A549 (cell line): ENCODE results near the gene PPP1R3C. TPM values are rescaled to one million over a fixed set of nuclear protein-coding genes. Genes with fewer than 3 reads are reported as not detected.

Source experiments
- ATOH8 ChIP-seq: fragments of 250-450 bp; sonication (Bioruptor Pico); IDR thresholded peaks from 2 replicates; pipeline ENCODE4 v1.5.0; 2020; ENCODE audit warnings: low read depth, mild to moderate bottlenecking, moderate library complexity
- BCL3 ChIP-seq: fragments of >200 bp; sonication (Bioruptor Twin); formaldehyde crosslinking; IDR thresholded peaks from 3 replicates; pipeline ENCODE4 v1.6.1; 2016
- CBX8 ChIP-seq: fragments of 200-600 bp; sonication (generic); IDR thresholded peaks from 2 replicates; pipeline ENCODE4 v1.6.1; 2016
- CEBPB ChIP-seq, 2 experiments: fragments of >200 bp in 1 of 2; sonication (Bioruptor Twin) in 1 of 2; formaldehyde crosslinking in 1 of 2; IDR thresholded peaks; 2 replicates each; pipeline ENCODE4 v1.6.1; 2012 to 2016
- CHD4 ChIP-seq: fragments of 200-600 bp; sonication (generic); IDR thresholded peaks from 2 replicates; pipeline ENCODE4 v1.6.1; 2016; ENCODE audit warnings: antibody characterized with exemption, mild to moderate bottlenecking, borderline replicate concordance
- EHF ChIP-seq: fragments of 250-450 bp; sonication (Bioruptor Pico); IDR thresholded peaks from 2 replicates; pipeline ENCODE4 v1.5.0; 2020; ENCODE audit warnings: mild to moderate bottlenecking
- EP300 ChIP-seq, 2 experiments: fragments of >200 bp; sonication (Bioruptor Twin); formaldehyde crosslinking; IDR thresholded peaks; 2 replicates in 1 of 2; 3 replicates in 1 of 2; pipeline ENCODE4 v1.6.1; 2016 to 2017
- ESRRA ChIP-seq: fragments of 150-350 bp; IDR thresholded peaks from 2 replicates; pipeline ENCODE4 v1.6.1; 2014; ENCODE audit warnings: mild to moderate bottlenecking, low read length, borderline replicate concordance
- FOSB ChIP-seq: fragments of 250-450 bp; sonication (Bioruptor Pico); IDR thresholded peaks from 2 replicates; pipeline ENCODE4 v1.5.0; 2020; ENCODE audit warnings: mild to moderate bottlenecking, moderate library complexity
- GATA3 ChIP-seq: IDR thresholded peaks from 2 replicates; pipeline ENCODE4 v1.6.1; 2012; ENCODE audit warnings: borderline replicate concordance
- HDAC2 ChIP-seq: fragments of 200-600 bp; sonication (generic); IDR thresholded peaks from 2 replicates; pipeline ENCODE4 v1.6.1; 2016
- HES2 ChIP-seq: fragments of >200 bp; sonication (Bioruptor Twin); formaldehyde crosslinking; IDR thresholded peaks from 2 replicates; pipeline ENCODE4 v1.6.1; 2016
- HEYL ChIP-seq: fragments of 250-450 bp; sonication (Bioruptor Pico); IDR thresholded peaks from 2 replicates; pipeline ENCODE4 v1.8.0; 2021; ENCODE audit warnings: mild to moderate bottlenecking, moderate library complexity
- HOXA7 ChIP-seq: fragments of 250-450 bp; sonication (Bioruptor Pico); IDR thresholded peaks from 2 replicates; pipeline ENCODE4 v1.5.0; 2020; ENCODE audit warnings: mild to moderate bottlenecking, moderate library complexity
- HOXB13 ChIP-seq: fragments of 250-450 bp; sonication (Bioruptor Pico); IDR thresholded peaks from 2 replicates; pipeline ENCODE4 v1.5.0; 2020; ENCODE audit warnings: low read depth, mild to moderate bottlenecking, moderate library complexity
- KDM1A ChIP-seq: fragments of 200-600 bp; sonication (generic); IDR thresholded peaks from 2 replicates; pipeline ENCODE4 v1.6.1; 2016; ENCODE audit warnings: low read depth, mild to moderate bottlenecking
- KDM5A ChIP-seq: fragments of 200-600 bp; sonication (generic); IDR thresholded peaks from 2 replicates; pipeline ENCODE4 v1.6.1; 2016; ENCODE audit warnings: antibody characterized with exemption, mild to moderate bottlenecking
- MAX ChIP-seq: IDR thresholded peaks from 2 replicates; pipeline ENCODE4 v1.6.1; 2012
- NFE2L2 ChIP-seq: fragments of 150-350 bp; conservative IDR thresholded peaks from 2 replicates; pipeline ENCODE4 v1.6.1; 2014; ENCODE audit warnings: low read length
- NPAS2 ChIP-seq: fragments of 250-450 bp; sonication (Bioruptor Pico); IDR thresholded peaks from 2 replicates; pipeline ENCODE4 v1.8.0; 2022; ENCODE audit warnings: mild to moderate bottlenecking, moderate library complexity, borderline replicate concordance
- PHF8 ChIP-seq: fragments of 200-600 bp; sonication (generic); IDR thresholded peaks from 2 replicates; pipeline ENCODE4 v1.6.1; 2016; ENCODE audit warnings: low read depth, mild to moderate bottlenecking, antibody characterized with exemption, moderate library complexity, borderline replicate concordance
- POLR2AphosphoS2 ChIP-seq: conservative IDR thresholded peaks from 2 replicates; pipeline ENCODE4 v1.6.1; 2012; ENCODE audit warnings: low read length, improper control_type of control experiment, inconsistent platforms
- RCOR1 ChIP-seq: fragments of 150-350 bp; IDR thresholded peaks from 2 replicates; pipeline ENCODE4 v1.6.1; 2014; ENCODE audit warnings: antibody characterized with exemption, low read length, low read depth
- RFX5 ChIP-seq: fragments of 450-650 bp; IDR thresholded peaks from 2 replicates; pipeline ENCODE4 v1.7.1; 2014; ENCODE audit warnings: antibody characterized with exemption, mild to moderate bottlenecking, moderate library complexity
- RNF2 ChIP-seq: fragments of 200-600 bp; sonication (generic); IDR thresholded peaks from 2 replicates; pipeline ENCODE4 v1.6.1; 2016; ENCODE audit warnings: low read depth, mild to moderate bottlenecking, antibody characterized with exemption, moderate library complexity, borderline replicate concordance
- SREBF2 ChIP-seq: fragments of 450-650 bp; IDR thresholded peaks from 2 replicates; pipeline ENCODE4 v1.6.1; 2014; ENCODE audit warnings: mild to moderate bottlenecking, moderate library complexity
- TP53 ChIP-seq: fragments of 250-450 bp; sonication (Bioruptor Pico); IDR thresholded peaks from 2 replicates; pipeline ENCODE4 v1.5.0; 2021; ENCODE audit warnings: mild to moderate bottlenecking, moderate library complexity
- ZC3H11A ChIP-seq: fragments of 450-650 bp; IDR thresholded peaks from 2 replicates; pipeline ENCODE4 v1.6.1; 2014; ENCODE audit warnings: antibody characterized with exemption, mild to moderate bottlenecking
- ZFP36 ChIP-seq: fragments of 450-650 bp; IDR thresholded peaks from 2 replicates; pipeline ENCODE4 v1.6.1; 2014; ENCODE audit warnings: borderline replicate concordance; ENCODE audit not compliant: partially characterized antibody
- ZNF302 ChIP-seq: fragments of 250-450 bp; sonication (Bioruptor Pico); IDR thresholded peaks from 2 replicates; pipeline ENCODE4 v1.9.0; 2021; ENCODE audit warnings: inconsistent platforms, mild to moderate bottlenecking, moderate library complexity
- polyA plus RNA-seq, 4 experiments: library from polyadenylated mRNA; depleted of rRNA in 3 of 4; stranded (reverse); fragments of >200 nt; fragmentation: RNase III in 1 of 4; extraction: RNeasy Plus Mini Kit Qiagen cat#74134 plus additional on column Dnase treatment in 1 of 4; gene quantifications; 2 replicates in 3 of 4; 3 replicates in 1 of 4; pipeline ENCODE4 v1.2.3, GENCODE V29; 2011 to 2017
- TF ChIP-seq, protein P1 (sequence below): fragments of >200 bp; sonication (Bioruptor Twin); formaldehyde crosslinking; IDR thresholded peaks from 3 replicates; pipeline ENCODE4 v1.5.1; 2016
- TF ChIP-seq, protein P2 (sequence below): fragments of 200-600 bp; sonication (generic); IDR thresholded peaks from 2 replicates; pipeline ENCODE4 v1.6.1; 2016; ENCODE audit warnings: antibody characterized with exemption, mild to moderate bottlenecking, moderate library complexity
- TF ChIP-seq, protein P3 (sequence below): IDR thresholded peaks from 2 replicates; pipeline ENCODE4 v1.6.1; 2012

PPP1R3C gene
- polyA plus RNA-seq, 2 of the 4 experiments (the other 2 are of a cell fraction), result 10.5 to 20.0 TPM

GRCh38 chr10:91590142-91590903, 42.5 kb downstream of the PPP1R3C start (continued):
- TF ChIP-seq, protein P1, sequence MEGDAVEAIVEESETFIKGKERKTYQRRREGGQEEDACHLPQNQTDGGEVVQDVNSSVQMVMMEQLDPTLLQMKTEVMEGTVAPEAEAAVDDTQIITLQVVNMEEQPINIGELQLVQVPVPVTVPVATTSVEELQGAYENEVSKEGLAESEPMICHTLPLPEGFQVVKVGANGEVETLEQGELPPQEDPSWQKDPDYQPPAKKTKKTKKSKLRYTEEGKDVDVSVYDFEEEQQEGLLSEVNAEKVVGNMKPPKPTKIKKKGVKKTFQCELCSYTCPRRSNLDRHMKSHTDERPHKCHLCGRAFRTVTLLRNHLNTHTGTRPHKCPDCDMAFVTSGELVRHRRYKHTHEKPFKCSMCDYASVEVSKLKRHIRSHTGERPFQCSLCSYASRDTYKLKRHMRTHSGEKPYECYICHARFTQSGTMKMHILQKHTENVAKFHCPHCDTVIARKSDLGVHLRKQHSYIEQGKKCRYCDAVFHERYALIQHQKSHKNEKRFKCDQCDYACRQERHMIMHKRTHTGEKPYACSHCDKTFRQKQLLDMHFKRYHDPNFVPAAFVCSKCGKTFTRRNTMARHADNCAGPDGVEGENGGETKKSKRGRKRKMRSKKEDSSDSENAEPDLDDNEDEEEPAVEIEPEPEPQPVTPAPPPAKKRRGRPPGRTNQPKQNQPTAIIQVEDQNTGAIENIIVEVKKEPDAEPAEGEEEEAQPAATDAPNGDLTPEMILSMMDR, result no peak
- TF ChIP-seq FOSB (CRISPR knock-in tag), result 0 out of 2 replicates have a peak, but pooled peaks have one; percentile 54
- TF ChIP-seq HEYL (CRISPR knock-in tag), result no peak
- no peak for TF ChIP-seq ZC3H11A
- peak; percentile 2 to 76; a peak in 2 of 4 replicates for TF ChIP-seq CEBPB (IDR thresholded peaks at IDR 0.05)
- peak; percentile 85; the same call in 1 of the 3 replicates for TF ChIP-seq BCL3
- no peak for TF ChIP-seq CHD4
- no peak for TF ChIP-seq HDAC2
- no peak for TF ChIP-seq NPAS2 (CRISPR knock-in tag)
- TF ChIP-seq, protein P2, sequence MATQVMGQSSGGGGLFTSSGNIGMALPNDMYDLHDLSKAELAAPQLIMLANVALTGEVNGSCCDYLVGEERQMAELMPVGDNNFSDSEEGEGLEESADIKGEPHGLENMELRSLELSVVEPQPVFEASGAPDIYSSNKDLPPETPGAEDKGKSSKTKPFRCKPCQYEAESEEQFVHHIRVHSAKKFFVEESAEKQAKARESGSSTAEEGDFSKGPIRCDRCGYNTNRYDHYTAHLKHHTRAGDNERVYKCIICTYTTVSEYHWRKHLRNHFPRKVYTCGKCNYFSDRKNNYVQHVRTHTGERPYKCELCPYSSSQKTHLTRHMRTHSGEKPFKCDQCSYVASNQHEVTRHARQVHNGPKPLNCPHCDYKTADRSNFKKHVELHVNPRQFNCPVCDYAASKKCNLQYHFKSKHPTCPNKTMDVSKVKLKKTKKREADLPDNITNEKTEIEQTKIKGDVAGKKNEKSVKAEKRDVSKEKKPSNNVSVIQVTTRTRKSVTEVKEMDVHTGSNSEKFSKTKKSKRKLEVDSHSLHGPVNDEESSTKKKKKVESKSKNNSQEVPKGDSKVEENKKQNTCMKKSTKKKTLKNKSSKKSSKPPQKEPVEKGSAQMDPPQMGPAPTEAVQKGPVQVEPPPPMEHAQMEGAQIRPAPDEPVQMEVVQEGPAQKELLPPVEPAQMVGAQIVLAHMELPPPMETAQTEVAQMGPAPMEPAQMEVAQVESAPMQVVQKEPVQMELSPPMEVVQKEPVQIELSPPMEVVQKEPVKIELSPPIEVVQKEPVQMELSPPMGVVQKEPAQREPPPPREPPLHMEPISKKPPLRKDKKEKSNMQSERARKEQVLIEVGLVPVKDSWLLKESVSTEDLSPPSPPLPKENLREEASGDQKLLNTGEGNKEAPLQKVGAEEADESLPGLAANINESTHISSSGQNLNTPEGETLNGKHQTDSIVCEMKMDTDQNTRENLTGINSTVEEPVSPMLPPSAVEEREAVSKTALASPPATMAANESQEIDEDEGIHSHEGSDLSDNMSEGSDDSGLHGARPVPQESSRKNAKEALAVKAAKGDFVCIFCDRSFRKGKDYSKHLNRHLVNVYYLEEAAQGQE, result no peak
- no peak; the same call in 1 of the 2 replicates for TF ChIP-seq ATOH8 (CRISPR knock-in tag)
- TF ChIP-seq RFX5, result 0 out of 2 replicates have a peak, but pooled peaks have one; percentile 3
- no peak for TF ChIP-seq SREBF2
- 0 out of 2 replicates have a peak, but pooled peaks have one; percentile 23 for TF ChIP-seq HOXB13 (CRISPR knock-in tag)
- TF ChIP-seq MAX, result peak; percentile 77
- TF ChIP-seq, protein P3, sequence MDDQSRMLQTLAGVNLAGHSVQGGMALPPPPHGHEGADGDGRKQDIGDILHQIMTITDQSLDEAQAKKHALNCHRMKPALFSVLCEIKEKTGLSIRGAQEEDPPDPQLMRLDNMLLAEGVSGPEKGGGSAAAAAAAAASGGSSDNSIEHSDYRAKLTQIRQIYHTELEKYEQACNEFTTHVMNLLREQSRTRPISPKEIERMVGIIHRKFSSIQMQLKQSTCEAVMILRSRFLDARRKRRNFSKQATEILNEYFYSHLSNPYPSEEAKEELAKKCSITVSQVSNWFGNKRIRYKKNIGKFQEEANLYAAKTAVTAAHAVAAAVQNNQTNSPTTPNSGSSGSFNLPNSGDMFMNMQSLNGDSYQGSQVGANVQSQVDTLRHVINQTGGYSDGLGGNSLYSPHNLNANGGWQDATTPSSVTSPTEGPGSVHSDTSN, result peak; percentile 62; the same call in 1 of the 2 replicates
- no peak for TF ChIP-seq HOXA7 (CRISPR knock-in tag)
- no peak for TF ChIP-seq RNF2
- TF ChIP-seq HES2, result no peak
- no peak for TF ChIP-seq NFE2L2
- no peak for TF ChIP-seq PHF8
- peak; percentile 89 for TF ChIP-seq GATA3
- no peak for TF ChIP-seq ZFP36
- TF ChIP-seq ZNF302 (CRISPR knock-in tag), result peak; percentile 50; the same call in 1 of the 2 replicates
- no peak for TF ChIP-seq KDM5A
- TF ChIP-seq EHF (CRISPR knock-in tag), result no peak
- TF ChIP-seq EP300 (IDR thresholded peaks at IDR 0.05), result peak in 1 of 2 experiments; percentile 76; a peak in 3 of 5 replicates
- TF ChIP-seq TP53, result no peak
- TF ChIP-seq RCOR1, result no peak
- TF ChIP-seq ESRRA, result no peak
- 0 out of 2 replicates have a peak, but pooled peaks have one; percentile 28 for TF ChIP-seq KDM1A
- TF ChIP-seq POLR2AphosphoS2, result no peak
- no peak for TF ChIP-seq CBX8
